ENCODE data around the gene HSD11B2. TPM values are rescaled to one million over a fixed set of nuclear protein-coding genes. Genes with fewer than 3 reads are reported as not detected.

HSD11B2 gene
- total RNA-seq, 1 experiment from 2014 or later, result 33.5 TPM

DNA sequence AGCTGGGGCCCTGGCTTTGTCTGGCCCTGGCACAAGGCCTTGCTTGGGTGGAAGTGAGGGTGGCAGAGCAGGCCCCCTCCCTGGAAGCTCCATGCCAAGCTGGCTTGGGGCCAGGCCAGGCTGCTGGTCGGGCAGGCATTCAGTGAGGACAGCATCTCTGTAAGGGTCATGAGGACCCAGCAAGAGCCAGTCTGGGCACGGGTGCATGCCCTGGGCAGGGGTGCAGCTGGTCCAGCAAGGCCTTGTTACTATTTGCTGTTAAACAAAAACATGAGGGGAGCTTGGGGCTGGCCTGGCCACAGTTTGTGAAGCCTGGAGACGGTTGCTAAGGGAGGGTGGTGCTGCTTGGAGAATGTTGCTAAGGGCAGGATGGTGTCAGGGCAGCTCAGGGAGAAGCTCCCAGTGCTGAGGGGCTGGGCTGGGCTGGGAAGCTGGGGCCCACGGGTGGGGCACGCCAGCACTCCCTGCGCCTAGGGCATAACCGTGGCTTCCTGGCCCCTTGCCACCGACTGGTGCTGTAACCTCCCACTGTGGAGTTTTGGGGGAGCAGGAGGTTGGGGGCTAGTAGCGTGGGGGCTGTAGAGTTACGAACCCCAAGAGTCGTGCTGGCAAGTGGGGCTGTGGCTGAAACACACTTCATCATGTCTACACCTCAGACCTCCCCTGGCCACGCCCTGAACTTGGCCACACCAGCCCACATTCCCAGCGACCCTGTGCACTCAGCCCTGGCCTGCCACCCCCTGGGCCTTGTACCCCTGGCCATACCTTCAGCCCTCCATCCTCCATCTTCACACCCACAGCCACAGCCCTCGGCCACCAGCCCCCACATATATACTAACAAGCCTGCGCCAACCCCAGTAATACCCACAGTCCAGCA lies 39.3 kb upstream of the HSD11B2 start:
- H2BK5ac ChIP-seq (ENCODE audit: insufficient read length, low read length), result no peak overlapping the region
- H2BK12ac ChIP-seq (ENCODE audit: insufficient read length, low read depth, low read length), result no peak overlapping the region
- H2BK20ac ChIP-seq (ENCODE audit: low read depth, low read length, poor library complexity, severe bottlenecking), result no peak overlapping the region
- H3K14ac ChIP-seq (ENCODE audit: insufficient read depth, low read length), result no peak overlapping the region
- peaks cover 4% of the 10 kb centered on the region; the same call in 1 of the 2 replicates for H3K4me1 ChIP-seq (ENCODE audit: insufficient read depth, low read length)
- H3K9ac ChIP-seq (ENCODE audit: extremely low read depth, insufficient read length, low read length), result no peak overlapping the region
- no CpG with 5 or more reads among the region's 15 CpGs for WGBS (ENCODE audit: extremely low coverage, insufficient read length, low lambda C conversion rate)
- no peak overlapping the region for H3K27ac ChIP-seq (ENCODE audit: insufficient read length, low read depth, low read length)
- no peaks in the 10 kb centered on the region for H3K36me3 Mint-ChIP-seq (ENCODE audit: insufficient read depth in 1 of 3, low read depth in 3 of 3)
- TF ChIP-seq, protein P1, sequence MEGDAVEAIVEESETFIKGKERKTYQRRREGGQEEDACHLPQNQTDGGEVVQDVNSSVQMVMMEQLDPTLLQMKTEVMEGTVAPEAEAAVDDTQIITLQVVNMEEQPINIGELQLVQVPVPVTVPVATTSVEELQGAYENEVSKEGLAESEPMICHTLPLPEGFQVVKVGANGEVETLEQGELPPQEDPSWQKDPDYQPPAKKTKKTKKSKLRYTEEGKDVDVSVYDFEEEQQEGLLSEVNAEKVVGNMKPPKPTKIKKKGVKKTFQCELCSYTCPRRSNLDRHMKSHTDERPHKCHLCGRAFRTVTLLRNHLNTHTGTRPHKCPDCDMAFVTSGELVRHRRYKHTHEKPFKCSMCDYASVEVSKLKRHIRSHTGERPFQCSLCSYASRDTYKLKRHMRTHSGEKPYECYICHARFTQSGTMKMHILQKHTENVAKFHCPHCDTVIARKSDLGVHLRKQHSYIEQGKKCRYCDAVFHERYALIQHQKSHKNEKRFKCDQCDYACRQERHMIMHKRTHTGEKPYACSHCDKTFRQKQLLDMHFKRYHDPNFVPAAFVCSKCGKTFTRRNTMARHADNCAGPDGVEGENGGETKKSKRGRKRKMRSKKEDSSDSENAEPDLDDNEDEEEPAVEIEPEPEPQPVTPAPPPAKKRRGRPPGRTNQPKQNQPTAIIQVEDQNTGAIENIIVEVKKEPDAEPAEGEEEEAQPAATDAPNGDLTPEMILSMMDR (conservative IDR thresholded peaks at IDR 0.05), result no peak
- H3K4me3 Mint-ChIP-seq, result peak overlapping the region in 1 of 2 experiments; percentile 46; a peak in 2 of 5 replicates
- no peak overlapping the region for H3K23ac ChIP-seq (ENCODE audit: insufficient read length, low read depth, low read length)
- no peaks in the 10 kb centered on the region for H3K79me2 ChIP-seq (ENCODE audit: insufficient read depth, low read length)
- no peak overlapping the region for H3K56ac ChIP-seq (ENCODE audit: insufficient read length, low read depth, low read length)
- H2AFZ ChIP-seq (ENCODE audit: low read length), result no peak overlapping the region
- H3K9me3 Mint-ChIP-seq, result no peaks in the 10 kb centered on the region
- peaks cover 76% of the 10 kb centered on the region for H3K27me3 Mint-ChIP-seq (ENCODE audit: low read depth)
- H3K27me3 ChIP-seq (ENCODE audit: insufficient read depth, low read length), result peaks cover 25% of the 10 kb centered on the region; the same call in 1 of the 2 replicates
- peak overlapping the region; percentile 7 for H3K18ac ChIP-seq (ENCODE audit: insufficient read length, low read depth, low read length)
- no peak for DNase-seq
- H3K9me3 ChIP-seq (ENCODE audit: control insufficient read depth, low read depth, low read length), result no peaks in the 10 kb centered on the region
- H4K91ac ChIP-seq (ENCODE audit: insufficient read length, low read depth, low read length), result no peak overlapping the region
- no peak overlapping the region for H2BK15ac ChIP-seq (ENCODE audit: low read depth, low read length)
- no peak overlapping the region for H3T11ph ChIP-seq (ENCODE audit: low read length)
- no peak overlapping the region for H4K8ac ChIP-seq (replicated peaks; ENCODE audit: insufficient read length, low read depth, low read length)
- no peaks in the 10 kb centered on the region for H4K20me1 ChIP-seq (ENCODE audit: control insufficient read depth, insufficient read depth, insufficient read length)
- no peak overlapping the region for H2BK120ac ChIP-seq (ENCODE audit: low read depth, low read length, poor library complexity, severe bottlenecking)
- no peak overlapping the region for H3K4me2 ChIP-seq (ENCODE audit: insufficient read depth, insufficient read length, low read length)
- peaks cover 27 to 41% of the 10 kb centered on the region in 2 experiments for H3K4me1 Mint-ChIP-seq
- H3K27ac Mint-ChIP-seq, result no peak overlapping the region
- no peak overlapping the region for H3K4ac ChIP-seq (ENCODE audit: low read depth, low read length)
- H4K5ac ChIP-seq (ENCODE audit: insufficient read length, low read depth, low read length), result no peak overlapping the region
- H3K79me1 ChIP-seq (ENCODE audit: insufficient read depth, low read depth, low read length, poor library complexity, severe bottlenecking), result no peaks in the 10 kb centered on the region
- H3K23me2 ChIP-seq (ENCODE audit: insufficient read length, low read depth, low read length, poor library complexity, severe bottlenecking), result peaks cover 3% of the 10 kb centered on the region
- no peak overlapping the region for H2AK5ac ChIP-seq (ENCODE audit: insufficient read length, low read length)

All from H9 (cell line).